HCT116 (cell line): ENCODE data around the gene CHCHD3. TPM values are rescaled to one million over a fixed set of nuclear protein-coding genes. Genes with fewer than 3 reads are reported as not detected.

Experiments
- ATAC-seq: fragments of 200-7000 bp; cut with Tn5 transposase; 2 replicates; pipeline ENCODE4 v1.9.1; 2020; ENCODE audit warnings: mild to moderate bottlenecking, moderate library complexity
- BruUV-seq: library from RNA; stranded (reverse); fragments of 400-500 nt; replicated peaks from 2 replicates; lab custom pipeline; 2021; lab: Mats Ljungman, UMichigan
- CTCF ChIA-PET: fragments of 300-600 bp; sonication (Branson Sonifier 250); formaldehyde crosslinking; loops from one replicate; lab custom pipeline; 2021; ENCODE audit warnings: antibody characterized with exemption; lab: Charles Lee
- POLR2A ChIA-PET: fragments of 300-600, 350-600 bp; sonication (Branson Sonifier 250); formaldehyde crosslinking; loops from one replicate; lab custom pipeline; 2021; ENCODE audit warnings: antibody characterized with exemption; lab: Charles Lee
- RAD21 ChIA-PET, 2 experiments: fragments of 300-600 bp; sonication (Branson Sonifier 250); formaldehyde crosslinking; loops; one replicate each; lab custom pipeline; 2023; ENCODE audit warnings: low total read pairs in 2 of 2; ENCODE audit not compliant: uncharacterized antibody in 2 of 2, unreplicated experiment in 2 of 2, low non-redundant PET in 1 of 2; lab: Charles Lee
- DNase-seq: peaks from one replicate; pipeline ENCODE4 v3.0.0-alpha.2; 2010; ENCODE audit warnings: low read depth, low spot score
- H2AFZ ChIP-seq: fragments of 200-600 bp; shearing (Covaris generic), sonication (generic); 2 replicates; pipeline ENCODE4 v1.6.1; 2017; ENCODE audit warnings: low read depth, mixed run types, mixed read lengths, antibody characterized with exemption, low read length; ENCODE audit not compliant: poor library complexity, severe bottlenecking
- H3K27ac ChIP-seq: 2 replicates; pipeline ENCODE4 v1.5.1; 2012; ENCODE audit warnings: low read depth, low read length
- H3K27me3 ChIP-seq: fragments of 200-600 bp; sonication (generic); 2 replicates; pipeline ENCODE4 v1.6.1; 2016; ENCODE audit warnings: mixed run types, low read length, mixed read lengths; ENCODE audit not compliant: insufficient read depth
- H3K36me3 ChIP-seq, 2 experiments: fragments of 200-500 bp in 1 of 2; fragments of 200-600 bp in 1 of 2; sonication (Bioruptor generic) in 1 of 2; sonication (generic) in 1 of 2; 2 replicates each; pipeline versions ENCODE4 v1.5.1 to v1.6.1; 2014 to 2016; ENCODE audit warnings: low read length in 2 of 2, inconsistent platforms in 1 of 2, mixed read lengths in 1 of 2, mixed run types in 1 of 2; ENCODE audit not compliant: insufficient read depth in 2 of 2, control insufficient read depth in 1 of 2
- H3K4me1 ChIP-seq, 2 experiments: fragments of 200-600 bp in 1 of 2; sonication (generic) in 1 of 2; 2 replicates each; pipeline versions ENCODE4 v1.5.1 to v1.6.1; 2012 to 2017; ENCODE audit warnings: low read length in 2 of 2, inconsistent platforms in 1 of 2, mild to moderate bottlenecking in 1 of 2, mixed read lengths in 1 of 2, mixed run types in 1 of 2, moderate library complexity in 1 of 2; ENCODE audit not compliant: insufficient read depth in 2 of 2, control insufficient read depth in 1 of 2
- H3K4me2 ChIP-seq: fragments of 200-600 bp; sonication (generic); 2 replicates; pipeline ENCODE4 v1.6.1; 2017; ENCODE audit warnings: mixed run types, low read length, mixed read lengths
- H3K4me3 ChIP-seq, 2 experiments: fragments of 200-600 bp in 1 of 2; sonication (generic) in 1 of 2; replicated peaks in 1 of 2; 2 replicates each; pipeline ENCODE4 v1.5.1; 2011 to 2016; ENCODE audit warnings: low read length in 2 of 2, control low read depth in 1 of 2, low read depth in 1 of 2, mild to moderate bottlenecking in 1 of 2, mixed read lengths in 1 of 2, mixed run types in 1 of 2
- H3K79me2 ChIP-seq: fragments of 200-600 bp; sonication (generic); 2 replicates; pipeline ENCODE4 v1.6.1; 2017; ENCODE audit warnings: mild to moderate bottlenecking, mixed run types, low read length, moderate library complexity, mixed read lengths; ENCODE audit not compliant: insufficient read depth
- H3K9ac ChIP-seq: fragments of 200-600 bp; sonication (generic); 2 replicates; pipeline ENCODE4 v1.6.1; 2016; ENCODE audit warnings: low read length, mixed read lengths
- H3K9me2 ChIP-seq: fragments of 200-600 bp; sonication (generic), shearing (Covaris generic); 2 replicates; pipeline ENCODE4 v1.6.1; 2017; ENCODE audit warnings: mixed run types, mild to moderate bottlenecking, moderate library complexity; ENCODE audit not compliant: insufficient read depth
- H3K9me3 ChIP-seq, 2 experiments: fragments of 200-500 bp in 1 of 2; fragments of 200-600 bp in 1 of 2; sonication (Bioruptor generic) in 1 of 2; sonication (generic) in 1 of 2; 2 replicates each; pipeline ENCODE4 v1.6.1; 2014 to 2017; ENCODE audit warnings: low read length in 2 of 2, mixed read lengths in 2 of 2, inconsistent platforms in 1 of 2, low read depth in 1 of 2, mild to moderate bottlenecking in 1 of 2, mixed run types in 1 of 2, moderate library complexity in 1 of 2; ENCODE audit not compliant: control insufficient read depth in 1 of 2, insufficient read depth in 1 of 2
- H4K20me1 ChIP-seq: fragments of 200-600 bp; sonication (generic), shearing (Covaris generic); 2 replicates; pipeline ENCODE4 v1.6.1; 2017; ENCODE audit warnings: mixed run types, mild to moderate bottlenecking, moderate library complexity; ENCODE audit not compliant: insufficient read depth
- ATF3 ChIP-seq: IDR thresholded peaks from 2 replicates; pipeline ENCODE4 v1.6.1; 2012
- CBX3 ChIP-seq: IDR thresholded peaks from 2 replicates; pipeline ENCODE4 v1.6.1; 2012; ENCODE audit warnings: low read depth
- CEBPB ChIP-seq: IDR thresholded peaks from 2 replicates; pipeline ENCODE4 v1.6.1; 2012; ENCODE audit warnings: low read depth
- CTCF ChIP-seq, 3 experiments: fragments of 200-600 bp in 1 of 3; sonication (generic) in 1 of 3; IDR thresholded peaks in 2 of 3; conservative IDR thresholded peaks in 1 of 3; 2 replicates each; pipeline ENCODE4 v1.5.1; 2012 to 2017; ENCODE audit warnings: low read depth in 2 of 3, low read length in 2 of 3, antibody characterized with exemption in 1 of 3, borderline replicate concordance in 1 of 3, control low read depth in 1 of 3, mild to moderate bottlenecking in 1 of 3, mixed read lengths in 1 of 3, mixed run types in 1 of 3, moderate library complexity in 1 of 3; ENCODE audit not compliant: insufficient read depth in 1 of 3
- EGR1 ChIP-seq: IDR thresholded peaks from 2 replicates; pipeline ENCODE4 v1.6.1; 2012; ENCODE audit warnings: low read depth
- EZH2 ChIP-seq: fragments of 200-600 bp; sonication (generic); IDR thresholded peaks from 2 replicates; pipeline ENCODE4 v1.6.1; 2017; ENCODE audit warnings: antibody characterized with exemption, mixed run types
- JUND ChIP-seq: IDR thresholded peaks from 2 replicates; pipeline ENCODE4 v1.6.1; 2012
- MAX ChIP-seq: IDR thresholded peaks from 2 replicates; pipeline ENCODE4 v1.6.1; 2012
- POLR2A ChIP-seq: IDR thresholded peaks from 2 replicates; pipeline ENCODE4 v1.7.0; 2011; ENCODE audit warnings: borderline replicate concordance; ENCODE audit not compliant: insufficient read depth, insufficient read length; ENCODE audit errors: extremely low read depth
- POLR2AphosphoS5 ChIP-seq: IDR thresholded peaks from 2 replicates; pipeline ENCODE4 v1.6.1; 2011; ENCODE audit warnings: mild to moderate bottlenecking, low read depth, low read length, moderate library complexity
- RAD21 ChIP-seq: IDR thresholded peaks from 2 replicates; pipeline ENCODE4 v1.6.1; 2012; ENCODE audit warnings: low read depth, mild to moderate bottlenecking
- REST ChIP-seq: IDR thresholded peaks from 2 replicates; pipeline ENCODE4 v1.6.1; 2012; ENCODE audit warnings: low read depth
- SIN3A ChIP-seq: IDR thresholded peaks from 2 replicates; pipeline ENCODE4 v1.6.1; 2012; ENCODE audit warnings: low read depth
- SP1 ChIP-seq: IDR thresholded peaks from 2 replicates; pipeline ENCODE4 v1.6.1; 2012; ENCODE audit warnings: low read depth
- SRF ChIP-seq: IDR thresholded peaks from 2 replicates; pipeline ENCODE4 v1.6.1; 2012; ENCODE audit warnings: low read depth
- ZBTB33 ChIP-seq: IDR thresholded peaks from 2 replicates; pipeline ENCODE4 v1.6.1; 2011; ENCODE audit warnings: mild to moderate bottlenecking, low read length, moderate library complexity; ENCODE audit not compliant: insufficient replicate concordance; ENCODE audit errors: extremely low read depth
- ZFX ChIP-seq: fragments of 450-650 bp; IDR thresholded peaks from 2 replicates; pipeline ENCODE4 v1.6.1; 2017
- ZNF274 ChIP-seq: fragments of 200-500 bp; sonication (Bioruptor generic); IDR thresholded peaks from 2 replicates; pipeline ENCODE4 v1.6.1; 2014; ENCODE audit warnings: mild to moderate bottlenecking, low read depth, low read length, inconsistent platforms
- intact Hi-C: fragments of 100-400 bp; cut with micrococcal nuclease; formaldehyde crosslinking; loops from 2 replicates; pipeline ENCODE4 v1.10.0; 2022
- total RNA-seq: library from RNA; stranded (reverse); gene quantifications from one replicate; pipeline ENCODE4 v1.2.1, GENCODE V29; 2021; ENCODE audit not compliant: unreplicated experiment

CHCHD3 gene
- total RNA-seq, 1 experiment from 2014 or later = 73.5 TPM

GRCh38 chr7:133115596-133115995 lies 33.7 kb upstream of the CHCHD3 start:
- CTCF ChIA-PET = no interaction called here

More at GRCh38 chr7:133115596-133115995, 33.7 kb upstream of the CHCHD3 start:
- no peaks in the 10 kb centered on the region for H4K20me1 ChIP-seq
- no peak for ATAC-seq
- no peak overlapping the region for H3K4me2 ChIP-seq
- no peak overlapping the region for H3K27ac ChIP-seq
- H3K27me3 ChIP-seq = peaks cover 26% of the 10 kb centered on the region; the same call in 1 of the 2 replicates
- H3K36me3 ChIP-seq = no peaks in the 10 kb centered on the region
- H3K4me3 ChIP-seq = no peak overlapping the region
- no peaks in the 10 kb centered on the region for H3K9me2 ChIP-seq
- H3K4me1 ChIP-seq = no peaks in the 10 kb centered on the region
- no peaks in the 10 kb centered on the region for H3K9me3 ChIP-seq
- DNase-seq = no peak
- TF ChIP-seq REST (no peak), CEBPB (no peak), ATF3 (no peak), JUND (no peak), RAD21 (no peak), POLR2AphosphoS5 (no peak), MAX (no peak), ZFX (no peak), ZBTB33 (no peak), EZH2 (no peak), ZNF274 (no peak), EGR1 (no peak), SP1 (no peak), CTCF (IDR thresholded peaks at IDR 0.05 in 2 of 3, conservative IDR thresholded peaks at IDR 0.05 in 1 of 3; ENCODE audit: borderline replicate concordance in 1 of 3, insufficient read depth in 1 of 3, low read depth in 2 of 3, low read length in 2 of 3) (no peak), SIN3A (no peak), POLR2A (no peak), SRF (no peak), CBX3 (no peak)
- POLR2A ChIA-PET = no interaction called here
- H3K79me2 ChIP-seq = no peaks in the 10 kb centered on the region
- RAD21 ChIA-PET = no interaction called here
- no peak overlapping the region for H2AFZ ChIP-seq
- BruUV-seq = no TSS peak
- intact Hi-C loops = no loop called here
- no peak overlapping the region for H3K9ac ChIP-seq
